ENCODE data around the gene IL22RA1. TPM values are rescaled to one million over a fixed set of nuclear protein-coding genes. Genes with fewer than 3 reads are reported as not detected.

The IL22RA1 gene
- total and polyA plus RNA-seq, 2 of the 8 experiments (the other 6 are each of a cell fraction or from before 2014, with no cell fraction given) = 0.17 to 0.32 TPM

DNA sequence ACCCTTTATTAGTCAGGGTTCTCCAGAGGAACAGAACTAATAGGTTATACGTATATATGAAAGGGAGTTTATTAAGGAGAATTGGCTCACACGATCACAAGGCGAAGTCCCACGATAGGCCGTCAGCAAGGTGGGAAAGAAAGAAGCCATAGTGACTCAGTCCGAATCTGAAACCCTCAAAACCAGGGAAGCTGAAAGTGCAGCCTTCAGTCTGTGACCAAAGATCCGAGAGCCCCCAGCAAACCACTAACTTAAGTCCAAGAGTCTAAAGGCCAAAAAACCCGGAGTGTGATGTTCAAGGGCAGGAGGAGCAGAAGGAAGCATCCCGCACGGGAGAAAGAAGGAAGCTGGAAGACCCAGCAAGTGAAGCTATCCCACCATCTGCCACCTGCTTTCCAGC, 34.2 kb upstream of the IL22RA1 start:
- POLR2A ChIA-PET (ENCODE audit: partially characterized antibody) = interaction anchor here (0.6 kb wide), 1 partner anchor 214 kb away, joined by 3 read pairs; no protein-coding TSS in a partner anchor
- no peak overlapping the region for H3K4ac ChIP-seq (replicated peaks; ENCODE audit: insufficient read length, low read depth, low read length)
- H3K56ac ChIP-seq (replicated peaks; ENCODE audit: insufficient read length, low read depth, low read length) = no peak overlapping the region
- no peak overlapping the region for H2BK12ac ChIP-seq (ENCODE audit: low read depth, low read length)
- no peaks in the 10 kb centered on the region for H3K9me3 ChIP-seq (ENCODE audit: insufficient read depth in 2 of 2, low read depth in 1 of 2, low read length in 1 of 2)
- H4K5ac ChIP-seq (ENCODE audit: insufficient read length, low read depth, low read length) = no peak overlapping the region
- H4K8ac ChIP-seq (ENCODE audit: extremely low read depth, insufficient read depth, low read length) = no peak overlapping the region
- no peak overlapping the region; the same call in 1 of the 2 replicates for H2BK15ac ChIP-seq (ENCODE audit: low read length)
- DNase-seq (ENCODE audit: low read depth in 1 of 2, low spot score in 2 of 2) (no peak), FAIRE-seq (no peak)
- H3K23me2 ChIP-seq (ENCODE audit: low read depth, low read length) = no peaks in the 10 kb centered on the region
- no peak overlapping the region for H2BK120ac ChIP-seq (replicated peaks; ENCODE audit: low read depth, low read length)
- no peak overlapping the region for H3K9ac ChIP-seq (replicated peaks in 1 of 4; ENCODE audit: extremely low read depth in 1 of 4, low read depth in 3 of 4, low read length in 3 of 4)
- no peak overlapping the region for H3K14ac ChIP-seq (ENCODE audit: insufficient read length)
- no peak overlapping the region for H3K4me2 ChIP-seq (ENCODE audit: insufficient read depth in 1 of 2, low read depth in 2 of 2, low read length in 2 of 2)
- H2BK20ac ChIP-seq (ENCODE audit: low read length) = no peak overlapping the region
- H3K4me3 ChIP-seq (ENCODE audit: extremely low read depth in 1 of 4, insufficient read depth in 2 of 4, low read depth in 3 of 4, low read length in 4 of 4) = no peak overlapping the region
- no peaks in the 10 kb centered on the region; a peak in 1 of 7 replicates for H3K27me3 ChIP-seq (replicated peaks in 1 of 4; ENCODE audit: control insufficient read depth in 3 of 4, extremely low read depth in 1 of 4, insufficient read depth in 3 of 4, low read length in 3 of 4)
- CTCF ChIA-PET (ENCODE audit: partially characterized antibody) = interaction anchor here (0.8 to 1.5 kb wide), 3 partner anchors 16 to 238 kb away, joined by 3 read pairs; partner anchors contain the start of gene NIPAL3
- H3K79me2 ChIP-seq (ENCODE audit: control insufficient read depth in 1 of 2, insufficient read depth in 2 of 2, low read length in 2 of 2) = no peaks in the 10 kb centered on the region
- no peak overlapping the region for H3K27ac ChIP-seq (ENCODE audit: low read depth, low read length)
- H4K20me1 ChIP-seq (replicated peaks in 1 of 2; ENCODE audit: control insufficient read depth in 1 of 2, insufficient read depth in 2 of 2, low read length in 2 of 2) = no peaks in the 10 kb centered on the region
- no peak overlapping the region for H2BK5ac ChIP-seq (ENCODE audit: low read depth, low read length)
- H3K23ac ChIP-seq (ENCODE audit: insufficient read length) = no peak overlapping the region
- no peak overlapping the region for H2AFZ ChIP-seq (ENCODE audit: low read length)
- H2AK5ac ChIP-seq (ENCODE audit: low read depth, low read length) = no peak overlapping the region
- H3K79me1 ChIP-seq (ENCODE audit: low read depth, low read length) = no peaks in the 10 kb centered on the region
- WGBS, 2 experiments (ENCODE audit: extremely low coverage in 1 of 2, insufficient coverage in 1 of 2, insufficient read length in 1 of 2, insufficient replicate concordance in 2 of 2, low coverage in 1 of 2, low lambda C conversion rate in 2 of 2, missing lambda C conversion rate in 1 of 2) = 81% methylated on average over 9 of the region's 10 CpGs; no CpG with 5 or more reads in 1 of the 2 experiments
- peaks cover 0 to 3% (median 0%) of the 10 kb centered on the region in 4 experiments; a peak in 2 of 7 replicates for H3K4me1 ChIP-seq (replicated peaks in 1 of 4; ENCODE audit: control insufficient read depth in 3 of 4, insufficient read depth in 4 of 4, low read length in 3 of 4)
- H3K36me3 ChIP-seq (ENCODE audit: control insufficient read depth in 2 of 4, insufficient read depth in 4 of 4, low read length in 3 of 4) = peaks cover 0 to 8% (median 1%) of the 10 kb centered on the region in 4 experiments; a peak in 3 of 8 replicates
- H3K18ac ChIP-seq (ENCODE audit: extremely low read depth, low read length) = no peak overlapping the region
- H4K91ac ChIP-seq (replicated peaks; ENCODE audit: insufficient read length, low read length) = no peak overlapping the region
- TF ChIP-seq, protein P1, sequence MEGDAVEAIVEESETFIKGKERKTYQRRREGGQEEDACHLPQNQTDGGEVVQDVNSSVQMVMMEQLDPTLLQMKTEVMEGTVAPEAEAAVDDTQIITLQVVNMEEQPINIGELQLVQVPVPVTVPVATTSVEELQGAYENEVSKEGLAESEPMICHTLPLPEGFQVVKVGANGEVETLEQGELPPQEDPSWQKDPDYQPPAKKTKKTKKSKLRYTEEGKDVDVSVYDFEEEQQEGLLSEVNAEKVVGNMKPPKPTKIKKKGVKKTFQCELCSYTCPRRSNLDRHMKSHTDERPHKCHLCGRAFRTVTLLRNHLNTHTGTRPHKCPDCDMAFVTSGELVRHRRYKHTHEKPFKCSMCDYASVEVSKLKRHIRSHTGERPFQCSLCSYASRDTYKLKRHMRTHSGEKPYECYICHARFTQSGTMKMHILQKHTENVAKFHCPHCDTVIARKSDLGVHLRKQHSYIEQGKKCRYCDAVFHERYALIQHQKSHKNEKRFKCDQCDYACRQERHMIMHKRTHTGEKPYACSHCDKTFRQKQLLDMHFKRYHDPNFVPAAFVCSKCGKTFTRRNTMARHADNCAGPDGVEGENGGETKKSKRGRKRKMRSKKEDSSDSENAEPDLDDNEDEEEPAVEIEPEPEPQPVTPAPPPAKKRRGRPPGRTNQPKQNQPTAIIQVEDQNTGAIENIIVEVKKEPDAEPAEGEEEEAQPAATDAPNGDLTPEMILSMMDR (IDR thresholded peaks at IDR 0.05; ENCODE audit: control extremely low read depth in 1 of 3, insufficient read depth in 1 of 3, low read depth in 1 of 3, low read length in 3 of 3) = no peak
- TF ChIP-seq RAD21 (IDR thresholded peaks at IDR 0.05 in 1 of 2, conservative IDR thresholded peaks at IDR 0.05 in 1 of 2; ENCODE audit: low read depth in 2 of 2, low read length in 2 of 2) (no peak), EZH2 (IDR thresholded peaks at IDR 0.05; ENCODE audit: low read depth, low read length, severe bottlenecking) (no peak), RBBP5 (IDR thresholded peaks at IDR 0.05; ENCODE audit: borderline replicate concordance, low read depth, low read length) (no peak), CHD2 (IDR thresholded peaks at IDR 0.05; ENCODE audit: low read length) (no peak), POLR2A (IDR thresholded peaks at IDR 0.05; ENCODE audit: control extremely low read depth in 1 of 2, low read depth in 2 of 2, low read length in 2 of 2) (no peak), KDM5A (IDR thresholded peaks at IDR 0.05; ENCODE audit: low read length) (no peak)
